GM12891 (cell line): ENCODE results near the gene REC114.

Experiments
- DNase-seq: peaks from one replicate; pipeline ENCODE4 v3.0.0; 2011; ENCODE audit warnings: low spot score; ENCODE audit not compliant: insufficient read length
- FAIRE-seq: peaks from 2 replicates; lab custom pipeline; 2011; peaks lifted over from hg19 to GRCh38; lab: Jason Lieb, UNC
- PAX5 ChIP-seq: IDR thresholded peaks from 2 replicates; pipeline ENCODE4 v1.6.1; 2011; ENCODE audit warnings: low read length, moderate library complexity, mild to moderate bottlenecking; ENCODE audit not compliant: insufficient read depth, severe bottlenecking
- POLR2A ChIP-seq: IDR thresholded peaks from 2 replicates; pipeline ENCODE4 v1.6.1; 2011; ENCODE audit warnings: low read depth, low read length, control low read depth
- POLR2AphosphoS5 ChIP-seq: IDR thresholded peaks from 2 replicates; pipeline ENCODE4 v1.6.1; 2011; ENCODE audit warnings: low read depth, low read length, control low read depth
- POU2F2 ChIP-seq: IDR thresholded peaks from 2 replicates; pipeline ENCODE4 v1.6.1; 2011; ENCODE audit warnings: low read depth, mild to moderate bottlenecking, control low read depth, low read length, moderate library complexity
- SPI1 ChIP-seq: IDR thresholded peaks from 2 replicates; pipeline ENCODE4 v1.6.1; 2011; ENCODE audit warnings: low read depth, low read length, control low read depth
- TAF1 ChIP-seq: IDR thresholded peaks from 2 replicates; pipeline ENCODE4 v1.6.1; 2011; ENCODE audit warnings: low read depth, low read length, control low read depth

REC114 gene

GRCh38 chr15:73607405-73607804 lies 164.4 kb downstream of the REC114 start:
- no peak for DNase-seq
- FAIRE-seq: peak; percentile 47
- TF ChIP-seq SPI1 (no peak), POLR2A (no peak), TAF1 (no peak), POU2F2 (no peak)

DNA sequence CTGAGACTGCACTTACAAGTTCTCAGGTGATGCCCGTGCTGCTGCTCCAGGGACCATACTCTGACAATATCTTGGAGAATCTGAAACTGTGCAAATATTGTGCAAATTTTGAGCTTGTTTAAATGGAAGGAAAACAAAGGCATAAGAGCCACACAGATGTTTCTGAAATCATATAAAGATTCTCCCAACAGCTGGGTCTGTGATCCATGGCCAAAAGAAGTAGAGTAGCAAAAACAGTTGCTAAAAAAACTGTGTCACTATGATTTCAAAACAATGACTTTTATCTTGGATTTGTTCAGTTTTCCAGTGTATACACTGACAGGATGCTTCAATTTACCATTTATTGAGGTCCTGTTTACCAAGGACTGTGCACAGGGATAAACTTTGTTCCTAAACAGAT lies 164.9 kb downstream of the REC114 start:
- no peak for DNase-seq
- TF ChIP-seq PAX5 (no peak), POLR2AphosphoS5 (no peak), POLR2A (no peak), POU2F2 (no peak), SPI1 (no peak), TAF1 (no peak)
- no peak for FAIRE-seq

- no peak for FAIRE-seq
- TF ChIP-seq TAF1 (no peak), SPI1 (peak; percentile 46; the same call in 1 of the 2 replicates)
- DNase-seq: no peak
These were observed 165.5 kb downstream of the REC114 start for GRCh38 chr15:73608475-73608874.

GRCh38 chr15:73608941-73609340 lies 166.0 kb downstream of the REC114 start:
- TF ChIP-seq PAX5: no peak
- no peak for TF ChIP-seq POU2F2
- TF ChIP-seq TAF1: no peak
- no peak for TF ChIP-seq POLR2AphosphoS5
- TF ChIP-seq POLR2A: no peak
- TF ChIP-seq SPI1: no peak
- FAIRE-seq (no peak), DNase-seq (no peak)
